GM12892 (cell line): ENCODE measurements around the gene TMEM217.

Experiments used
- POLR2A ChIP-seq: IDR thresholded peaks from 2 replicates; pipeline ENCODE4 v1.6.1; 2011; ENCODE audit warnings: low read depth, low read length, control low read depth
- POLR2AphosphoS5 ChIP-seq: IDR thresholded peaks from 2 replicates; pipeline ENCODE4 v1.6.1; 2011; ENCODE audit warnings: low read depth, low read length, control low read depth

DNA sequence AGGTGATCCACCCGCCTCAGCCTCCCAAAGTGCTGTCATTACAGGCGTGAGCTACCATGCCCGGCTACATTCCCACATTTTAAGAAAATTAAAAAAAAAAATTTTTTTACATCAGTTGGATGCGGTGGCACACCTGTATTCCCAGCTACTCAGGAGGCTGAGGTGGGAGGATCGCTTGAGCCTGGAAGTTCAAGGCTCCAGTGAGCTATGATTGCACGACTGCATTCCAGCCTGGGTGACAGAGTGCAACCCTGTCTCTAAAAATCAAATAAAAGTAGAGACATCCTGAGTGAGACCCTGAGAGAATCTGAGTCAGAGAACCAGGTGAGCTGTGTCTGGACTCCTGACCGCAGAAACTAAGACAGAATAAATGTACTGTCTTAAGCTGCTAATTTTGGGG, 49.2 kb downstream of the TMEM217 start:
- no peak for TF ChIP-seq POLR2AphosphoS5
- TF ChIP-seq POLR2A: no peak
